ENCODE measurements around the gene IFI44. TPM values are rescaled to one million over a fixed set of nuclear protein-coding genes. Genes with fewer than 3 reads are reported as not detected.

IFI44 gene
- total and polyA plus RNA-seq, 2 of the 8 experiments (the other 6 are each of a cell fraction or from before 2014, with no cell fraction given), result not detected

- H3K4me1 ChIP-seq (replicated peaks in 1 of 4; ENCODE audit: control insufficient read depth in 3 of 4, insufficient read depth in 4 of 4, low read length in 3 of 4), result no peaks in the 10 kb centered on the region
- H4K91ac ChIP-seq (replicated peaks; ENCODE audit: insufficient read length, low read length), result no peak overlapping the region
- no peaks in the 10 kb centered on the region for H3K79me1 ChIP-seq (ENCODE audit: low read depth, low read length)
- H3K23ac ChIP-seq (ENCODE audit: insufficient read length), result no peak overlapping the region
- no peak overlapping the region for H2AK5ac ChIP-seq (ENCODE audit: low read depth, low read length)
- H3K4ac ChIP-seq (replicated peaks; ENCODE audit: insufficient read length, low read depth, low read length), result no peak overlapping the region
- H4K5ac ChIP-seq (ENCODE audit: insufficient read length, low read depth, low read length), result no peak overlapping the region
- H3K14ac ChIP-seq (ENCODE audit: insufficient read length), result no peak overlapping the region
- H2BK15ac ChIP-seq (ENCODE audit: low read length), result no peak overlapping the region
- no peak overlapping the region for H2BK120ac ChIP-seq (replicated peaks; ENCODE audit: low read depth, low read length)
- ChIA-PET CTCF (ENCODE audit: partially characterized antibody) (interaction anchor here (1.0 kb wide), 1 partner anchor 9 kb away, joined by 4 read pairs; no protein-coding TSS in a partner anchor), POLR2A (ENCODE audit: partially characterized antibody) (no interaction called here)
- no peak for FAIRE-seq
- H3K4me3 ChIP-seq (ENCODE audit: extremely low read depth in 1 of 4, insufficient read depth in 2 of 4, low read depth in 3 of 4, low read length in 4 of 4), result no peak overlapping the region
- H3K27ac ChIP-seq (ENCODE audit: low read depth, low read length), result no peak overlapping the region
- H3K36me3 ChIP-seq (ENCODE audit: control insufficient read depth in 2 of 4, insufficient read depth in 4 of 4, low read length in 3 of 4), result no peaks in the 10 kb centered on the region
- no peaks in the 10 kb centered on the region for H3K9me3 ChIP-seq (ENCODE audit: insufficient read depth in 2 of 2, low read depth in 1 of 2, low read length in 1 of 2)
- 71% methylated on average over 4 of the region's 4 CpGs; no CpG with 5 or more reads in 1 of the 2 experiments for WGBS, 2 experiments (ENCODE audit: extremely low coverage in 1 of 2, insufficient coverage in 1 of 2, insufficient read length in 1 of 2, insufficient replicate concordance in 2 of 2, low coverage in 1 of 2, low lambda C conversion rate in 2 of 2, missing lambda C conversion rate in 1 of 2)
- no peak for DNase-seq (ENCODE audit: low read depth in 1 of 2, low spot score in 2 of 2)
- H3K79me2 ChIP-seq (ENCODE audit: control insufficient read depth in 1 of 2, insufficient read depth in 2 of 2, low read length in 2 of 2), result no peaks in the 10 kb centered on the region
- H4K8ac ChIP-seq (ENCODE audit: extremely low read depth, insufficient read depth, low read length), result no peak overlapping the region
- H3K9ac ChIP-seq (replicated peaks in 1 of 4; ENCODE audit: extremely low read depth in 1 of 4, low read depth in 3 of 4, low read length in 3 of 4), result no peak overlapping the region
- no peaks in the 10 kb centered on the region for H3K27me3 ChIP-seq (replicated peaks in 1 of 4; ENCODE audit: control insufficient read depth in 3 of 4, extremely low read depth in 1 of 4, insufficient read depth in 3 of 4, low read length in 3 of 4)
- no peak overlapping the region for H3K18ac ChIP-seq (ENCODE audit: extremely low read depth, low read length)
- no peak overlapping the region for H2AFZ ChIP-seq (ENCODE audit: low read length)
- H2BK5ac ChIP-seq (ENCODE audit: low read depth, low read length), result no peak overlapping the region
- H3K4me2 ChIP-seq (ENCODE audit: insufficient read depth in 1 of 2, low read depth in 2 of 2, low read length in 2 of 2), result no peak overlapping the region
- H4K20me1 ChIP-seq (replicated peaks in 1 of 2; ENCODE audit: control insufficient read depth in 1 of 2, insufficient read depth in 2 of 2, low read length in 2 of 2), result no peaks in the 10 kb centered on the region
- no peak overlapping the region for H2BK12ac ChIP-seq (ENCODE audit: low read depth, low read length)
- TF ChIP-seq POLR2AphosphoS5 (IDR thresholded peaks at IDR 0.05; ENCODE audit: low read depth, low read length) (no peak), CBX5 (IDR thresholded peaks at IDR 0.05; ENCODE audit: low read depth, low read length) (no peak)
- H3K23me2 ChIP-seq (ENCODE audit: low read depth, low read length), result no peaks in the 10 kb centered on the region
- no peak overlapping the region for H2BK20ac ChIP-seq (ENCODE audit: low read length)
- no peak overlapping the region for H3K56ac ChIP-seq (replicated peaks; ENCODE audit: insufficient read length, low read depth, low read length)
Observed at GRCh38 chr1:78703806-78704205, 54.2 kb downstream of the IFI44 start.
